Activated naive CD8-positive, alpha-beta T cell treated with anti-CD3 and anti-CD28 coated beads for 36 hours (primary cell): ENCODE results near the gene ACTA1. TPM values are rescaled to one million over a fixed set of nuclear protein-coding genes. Genes with fewer than 3 reads are reported as not detected.
"Not testable (repeated sequence)": the region's sequence is repeated elsewhere in the genome, so short reads cannot be mapped to it uniquely, and the experiment has no call there.

Experiments used
- DNase-seq: peaks from one replicate; pipeline ENCODE4 v3.0.0; 2021
- H3K27ac Mint-ChIP-seq: one replicate; pipeline ENCODE4 v1.8.0; 2022; ENCODE audit warnings: mild to moderate bottlenecking, moderate library complexity, mixed read lengths
- H3K27me3 Mint-ChIP-seq: one replicate; pipeline ENCODE4 v1.8.0; 2022; ENCODE audit warnings: mild to moderate bottlenecking, mixed read lengths
- H3K36me3 Mint-ChIP-seq: one replicate; pipeline ENCODE4 v1.8.0; 2021; ENCODE audit warnings: mild to moderate bottlenecking, mixed read lengths
- H3K4me1 Mint-ChIP-seq: one replicate; pipeline ENCODE4 v1.8.0; 2021; ENCODE audit warnings: mixed read lengths
- H3K4me3 Mint-ChIP-seq: one replicate; pipeline ENCODE4 v1.8.0; 2022; ENCODE audit warnings: mild to moderate bottlenecking, moderate library complexity, mixed read lengths
- H3K9me3 Mint-ChIP-seq: one replicate; pipeline ENCODE4 v1.8.0; 2022; ENCODE audit warnings: mixed read lengths
- total RNA-seq, 2 experiments: library from RNA; stranded (reverse); gene quantifications; one replicate each; pipeline ENCODE4 v1.2.3, GENCODE V29; 2021

ACTA1 gene
- total RNA-seq, 2 experiments from 2014 or later, result not detected

GRCh38 chr1:229431284-229432115 lies 2.4 kb downstream of the ACTA1 start:
- Mint-ChIP-seq H3K9me3 (no peaks in the 10 kb centered on the region), H3K4me3 (peak overlapping the region; percentile 46), H3K36me3 (no peaks in the 10 kb centered on the region), H3K27ac (no peak overlapping the region), H3K27me3 (peaks cover 86% of the 10 kb centered on the region), H3K4me1 (peaks cover 12% of the 10 kb centered on the region)
- DNase-seq, result no peak

GRCh38 chr1:229430761-229431283 lies 3.1 kb downstream of the ACTA1 start:
- H3K36me3 Mint-ChIP-seq, result no peaks in the 10 kb centered on the region
- peaks cover 88% of the 10 kb centered on the region for H3K27me3 Mint-ChIP-seq
- peaks cover 12% of the 10 kb centered on the region for H3K4me1 Mint-ChIP-seq
- H3K27ac Mint-ChIP-seq, result no peak overlapping the region
- peak; percentile 64 for DNase-seq
- peak overlapping the region; percentile 46 for H3K4me3 Mint-ChIP-seq
- no peaks in the 10 kb centered on the region for H3K9me3 Mint-ChIP-seq

GRCh38 chr1:229428256-229428655 lies 5.6 kb downstream of the ACTA1 start:
- Mint-ChIP-seq H3K36me3 (no peaks in the 10 kb centered on the region), H3K27ac (no peak overlapping the region), H3K27me3 (peaks cover 82% of the 10 kb centered on the region), H3K4me1 (peaks cover 8% of the 10 kb centered on the region), H3K9me3 (peaks cover 5% of the 10 kb centered on the region), H3K4me3 (no peak overlapping the region)
- DNase-seq, result no peak

GRCh38 chr1:229427572-229427971 lies 6.3 kb downstream of the ACTA1 start:
- no peak for DNase-seq
- Mint-ChIP-seq H3K36me3 (no peaks in the 10 kb centered on the region), H3K9me3 (peaks cover 8% of the 10 kb centered on the region), H3K4me3 (no peak overlapping the region), H3K27ac (no peak overlapping the region), H3K27me3 (peaks cover 80% of the 10 kb centered on the region), H3K4me1 (peaks cover 7% of the 10 kb centered on the region)

- Mint-ChIP-seq H3K27me3 (peaks cover 61% of the 10 kb centered on the region), H3K9me3 (peaks cover 8% of the 10 kb centered on the region), H3K4me3 (no peak overlapping the region), H3K4me1 (no peaks in the 10 kb centered on the region), H3K27ac (no peak overlapping the region), H3K36me3 (no peaks in the 10 kb centered on the region)
- no peak for DNase-seq
Measured at GRCh38 chr1:229425564-229426159, 8.2 kb downstream of the ACTA1 start.

GRCh38 chr1:229420765-229421164 lies 13.1 kb downstream of the ACTA1 start:
- no peak for DNase-seq
- Mint-ChIP-seq H3K4me3 (no peak overlapping the region), H3K4me1 (no peaks in the 10 kb centered on the region), H3K36me3 (no peaks in the 10 kb centered on the region), H3K27me3 (peaks cover 25% of the 10 kb centered on the region), H3K9me3 (peaks cover 8% of the 10 kb centered on the region), H3K27ac (no peak overlapping the region)

GRCh38 chr1:229420224-229420623 lies 13.7 kb downstream of the ACTA1 start:
- peaks cover 20% of the 10 kb centered on the region for H3K27me3 Mint-ChIP-seq
- no peaks in the 10 kb centered on the region for H3K36me3 Mint-ChIP-seq
- H3K27ac Mint-ChIP-seq, result no peak overlapping the region
- no peaks in the 10 kb centered on the region for H3K4me1 Mint-ChIP-seq
- peaks cover 8% of the 10 kb centered on the region for H3K9me3 Mint-ChIP-seq
- no peak for DNase-seq
- H3K4me3 Mint-ChIP-seq, result no peak overlapping the region

- DNase-seq, H3K27ac Mint-ChIP-seq, H3K27me3 Mint-ChIP-seq, H3K4me3 Mint-ChIP-seq, H3K4me1 Mint-ChIP-seq, H3K9me3 Mint-ChIP-seq, H3K36me3 Mint-ChIP-seq: not testable (repeated sequence)
Measured at GRCh38 chr1:229418586-229418985, 15.3 kb downstream of the ACTA1 start.

- H3K4me3 Mint-ChIP-seq, H3K27ac Mint-ChIP-seq, DNase-seq, H3K4me1 Mint-ChIP-seq, H3K9me3 Mint-ChIP-seq, H3K36me3 Mint-ChIP-seq: not testable (repeated sequence)
- H3K27me3 Mint-ChIP-seq, result peaks cover 49% of the 10 kb centered on the region
Measured at GRCh38 chr1:229412810-229413209, 21.1 kb downstream of the ACTA1 start.

- no peak for DNase-seq
- Mint-ChIP-seq H3K9me3 (no peaks in the 10 kb centered on the region), H3K4me3 (no peak overlapping the region), H3K36me3 (no peaks in the 10 kb centered on the region), H3K27ac (no peak overlapping the region), H3K4me1 (peaks cover 11% of the 10 kb centered on the region), H3K27me3 (peaks cover 56% of the 10 kb centered on the region)
Measured at GRCh38 chr1:229412056-229412455, 21.8 kb downstream of the ACTA1 start.

- peaks cover 61% of the 10 kb centered on the region for H3K27me3 Mint-ChIP-seq
- no peaks in the 10 kb centered on the region for H3K36me3 Mint-ChIP-seq
- no peak overlapping the region for H3K27ac Mint-ChIP-seq
- H3K4me3 Mint-ChIP-seq, result no peak overlapping the region
- peaks cover 15% of the 10 kb centered on the region for H3K4me1 Mint-ChIP-seq
- DNase-seq, result no peak
- H3K9me3 Mint-ChIP-seq, result no peaks in the 10 kb centered on the region
Measured at GRCh38 chr1:229411434-229412055, 22.3 kb downstream of the ACTA1 start.

GRCh38 chr1:229410692-229411433 lies 23.0 kb downstream of the ACTA1 start:
- H3K27me3 Mint-ChIP-seq, result peaks cover 68% of the 10 kb centered on the region

GRCh38 chr1:229410370-229410691 lies 23.6 kb downstream of the ACTA1 start:
- H3K36me3 Mint-ChIP-seq, result no peaks in the 10 kb centered on the region
- H3K27me3 Mint-ChIP-seq, result peaks cover 74% of the 10 kb centered on the region
- H3K4me1 Mint-ChIP-seq, result peaks cover 15% of the 10 kb centered on the region
- no peak for DNase-seq
- no peak overlapping the region for H3K4me3 Mint-ChIP-seq
- no peaks in the 10 kb centered on the region for H3K9me3 Mint-ChIP-seq
- no peak overlapping the region for H3K27ac Mint-ChIP-seq

More at GRCh38 chr1:229410692-229411433, 23.0 kb downstream of the ACTA1 start:
- H3K9me3 Mint-ChIP-seq, result no peaks in the 10 kb centered on the region
- H3K4me1 Mint-ChIP-seq, result peaks cover 15% of the 10 kb centered on the region
- H3K4me3 Mint-ChIP-seq, result no peak overlapping the region
- no peaks in the 10 kb centered on the region for H3K36me3 Mint-ChIP-seq
- no peak for DNase-seq
- H3K27ac Mint-ChIP-seq, result no peak overlapping the region

GRCh38 chr1:229409616-229410369 lies 24.1 kb downstream of the ACTA1 start:
- Mint-ChIP-seq H3K36me3 (no peaks in the 10 kb centered on the region), H3K9me3 (no peaks in the 10 kb centered on the region), H3K27me3 (peaks cover 77% of the 10 kb centered on the region), H3K4me3 (no peak overlapping the region), H3K4me1 (peaks cover 15% of the 10 kb centered on the region), H3K27ac (no peak overlapping the region)
- DNase-seq, result no peak
